H1 (cell line): Measurements from ENCODE around the gene BBS9. TPM values are rescaled to one million over a fixed set of nuclear protein-coding genes. Genes with fewer than 3 reads are reported as not detected.

Source experiments
- CHD7 ChIP-seq: fragments of 300-600 bp; sonication (generic); IDR thresholded peaks from 2 replicates; pipeline ENCODE4 v1.7.1; 2012; ENCODE audit warnings: low read length, moderate library complexity, mild to moderate bottlenecking, inconsistent platforms; ENCODE audit not compliant: insufficient replicate concordance
- TBP ChIP-seq: IDR thresholded peaks from 2 replicates; pipeline ENCODE4 v1.6.1; 2011; ENCODE audit warnings: low read depth, low read length, improper control_type of control experiment
- polyA plus RNA-seq, 7 experiments: library from polyadenylated mRNA; depleted of rRNA in 3 of 7; stranded (reverse) in 5 of 7; unstranded in 2 of 7; fragments of >200 nt in 5 of 7; fragments of 200-250 nt in 2 of 7; gene quantifications; 1 replicate in 5 of 7; 2 replicates in 1 of 7; 4 replicates in 1 of 7; pipeline versions ENCODE4 v1.2.1 to v1.2.3, GENCODE V29; 2011 to 2013; ENCODE audit warnings: missing spikeins in 2 of 7, mixed read lengths in 2 of 7
- total RNA-seq: library from RNA; stranded (reverse); fragmentation: NEBNext Ultra II Directional; extraction: Animal tissue kit (Norgen Biotek cat#: 25700); gene quantifications from 2 replicates; pipeline ENCODE4 v1.2.1, GENCODE V29; 2021

BBS9 gene
- total and polyA plus RNA-seq, 2 of the 8 experiments (the other 6 are each of a cell fraction or from before 2014, with no cell fraction given): 22.3 to 37.0 TPM

- peak; percentile 70 for TF ChIP-seq CHD7
- no peak for TF ChIP-seq TBP
Measured at GRCh38 chr7:33185786-33186185, 56.4 kb downstream of the BBS9 start (continued).
